VCaP (cell line): ENCODE results near the gene MELTF.
"Not testable (repeated sequence)": the region's sequence is repeated elsewhere in the genome, so short reads cannot be mapped to it uniquely, and the experiment has no call there.

ENCODE experiments used
- H3K27ac ChIP-seq: fragments of 450-650 bp; 2 replicates; pipeline ENCODE4 v1.5.1; 2017
- TF ChIP-seq, protein P1 (sequence below): fragments of 450-650 bp; conservative IDR thresholded peaks from 2 replicates; pipeline ENCODE4 v1.5.1; 2017; ENCODE audit warnings: mild to moderate bottlenecking, moderate library complexity

MELTF gene

DNA sequence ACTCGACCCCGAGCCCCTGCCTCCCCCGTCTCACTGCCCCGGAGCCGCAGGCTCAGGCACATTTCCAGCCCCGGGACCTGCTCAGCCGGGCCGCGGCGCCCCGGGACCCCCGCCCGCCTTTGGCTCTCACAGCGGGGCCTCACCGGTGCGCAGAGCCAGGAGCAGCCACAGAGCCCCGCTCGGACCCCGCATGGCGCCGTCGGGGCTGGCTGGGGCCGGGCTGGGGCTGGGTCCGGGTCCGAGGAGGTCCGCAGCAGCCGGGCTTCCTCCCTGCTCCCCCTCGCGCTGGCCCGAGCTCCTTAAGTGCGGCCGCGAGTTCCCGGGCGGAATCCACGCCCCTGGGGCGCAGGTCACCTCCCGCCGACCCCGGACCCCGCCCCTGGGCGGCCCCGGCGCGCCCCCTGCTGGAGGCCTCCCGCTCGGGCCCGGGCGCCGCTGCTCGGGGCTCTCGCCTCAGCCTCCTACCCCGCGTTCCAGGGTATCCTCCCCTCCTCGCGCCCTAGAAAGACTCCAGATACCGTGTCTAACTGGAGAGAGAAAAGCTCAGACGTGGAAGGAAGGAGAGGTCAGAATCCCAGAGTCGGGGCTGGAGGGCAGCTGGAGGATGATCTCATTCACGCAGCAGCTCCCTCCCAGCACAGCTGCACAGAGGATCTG lies at the start of gene MELTF:
MELTF (minus strand) TSS at position 307 of the 657 bp plus-strand sequence; CDS start at position 192, 115 bp downstream.
- TF ChIP-seq, protein P1, sequence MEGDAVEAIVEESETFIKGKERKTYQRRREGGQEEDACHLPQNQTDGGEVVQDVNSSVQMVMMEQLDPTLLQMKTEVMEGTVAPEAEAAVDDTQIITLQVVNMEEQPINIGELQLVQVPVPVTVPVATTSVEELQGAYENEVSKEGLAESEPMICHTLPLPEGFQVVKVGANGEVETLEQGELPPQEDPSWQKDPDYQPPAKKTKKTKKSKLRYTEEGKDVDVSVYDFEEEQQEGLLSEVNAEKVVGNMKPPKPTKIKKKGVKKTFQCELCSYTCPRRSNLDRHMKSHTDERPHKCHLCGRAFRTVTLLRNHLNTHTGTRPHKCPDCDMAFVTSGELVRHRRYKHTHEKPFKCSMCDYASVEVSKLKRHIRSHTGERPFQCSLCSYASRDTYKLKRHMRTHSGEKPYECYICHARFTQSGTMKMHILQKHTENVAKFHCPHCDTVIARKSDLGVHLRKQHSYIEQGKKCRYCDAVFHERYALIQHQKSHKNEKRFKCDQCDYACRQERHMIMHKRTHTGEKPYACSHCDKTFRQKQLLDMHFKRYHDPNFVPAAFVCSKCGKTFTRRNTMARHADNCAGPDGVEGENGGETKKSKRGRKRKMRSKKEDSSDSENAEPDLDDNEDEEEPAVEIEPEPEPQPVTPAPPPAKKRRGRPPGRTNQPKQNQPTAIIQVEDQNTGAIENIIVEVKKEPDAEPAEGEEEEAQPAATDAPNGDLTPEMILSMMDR: peak; percentile 93
- H3K27ac ChIP-seq: peak within 1 kb of the TSS; percentile 43; the same call in 1 of the 2 replicates

- TF ChIP-seq, protein P1: no peak
- no peak overlapping the region for H3K27ac ChIP-seq
These were observed 46.8 kb upstream of the MELTF start for GRCh38 chr3:197076415-197076814.

- H3K27ac ChIP-seq: no peak overlapping the region
- TF ChIP-seq, protein P1: no peak
These were observed 38.5 kb upstream of the MELTF start for GRCh38 chr3:197068077-197068476.

- TF ChIP-seq, protein P1: no peak
- H3K27ac ChIP-seq: no peak overlapping the region
These were observed 35.2 kb upstream of the MELTF start for GRCh38 chr3:197064771-197065170.

- no peak overlapping the region for H3K27ac ChIP-seq
- TF ChIP-seq, protein P1: no peak
These were observed 32.8 kb upstream of the MELTF start for GRCh38 chr3:197062446-197062845.

- not testable (repeated sequence) for H3K27ac ChIP-seq
These were observed 22.0 kb upstream of the MELTF start for GRCh38 chr3:197051637-197052036.

DNA sequence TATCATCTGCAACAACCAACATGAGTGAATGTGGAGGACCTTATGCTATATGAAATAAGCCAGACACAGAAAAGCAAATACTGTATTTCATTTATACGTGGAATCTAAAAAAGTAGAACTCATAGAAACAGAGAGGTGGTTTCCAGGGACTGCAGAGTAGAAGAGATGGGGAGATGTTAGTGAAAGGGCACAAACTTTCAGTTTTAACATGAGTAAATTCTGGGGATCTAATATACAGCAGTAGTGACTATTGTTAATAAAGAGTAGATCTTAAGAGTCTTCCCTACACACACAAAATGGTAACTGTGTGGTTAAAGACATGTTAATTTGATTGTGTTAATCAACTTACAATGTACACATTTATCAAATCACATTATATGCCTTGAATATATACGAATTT lies 20.9 kb upstream of the MELTF start:
- H3K27ac ChIP-seq: no peak overlapping the region
- TF ChIP-seq, protein P1: no peak

DNA sequence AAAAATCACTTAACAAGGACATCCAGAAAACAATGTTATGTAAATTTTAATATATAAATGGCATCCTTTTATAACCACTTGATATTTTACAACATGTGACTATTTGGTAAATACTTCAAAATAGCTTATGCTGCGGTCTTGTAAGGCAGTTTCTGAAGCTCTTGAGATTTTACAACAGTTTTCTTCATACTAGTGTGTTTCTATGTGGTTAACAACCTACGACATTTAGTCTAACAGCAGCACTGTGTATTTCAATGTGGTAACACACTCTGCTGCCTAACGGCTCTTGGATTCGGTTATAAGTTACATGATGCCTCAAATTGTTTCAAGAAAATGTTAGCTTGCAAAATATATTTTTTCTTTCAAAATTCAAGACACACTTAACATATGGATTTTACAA lies 12.9 kb upstream of the MELTF start:
- TF ChIP-seq, protein P1: no peak
- no peak overlapping the region for H3K27ac ChIP-seq
